Endodermal cell (in vitro differentiated cells): Measurements from ENCODE around the gene AP1S1. TPM values are rescaled to one million over a fixed set of nuclear protein-coding genes. Genes with fewer than 3 reads are reported as not detected.
"Not testable (repeated sequence)": the region's sequence is repeated elsewhere in the genome, so short reads cannot be mapped to it uniquely, and the experiment has no call there.

Experiments used
- DNase-seq: peaks from one replicate; pipeline ENCODE4 v3.0.0-alpha.2; 2017
- H3K27ac ChIP-seq: 2 replicates; pipeline ENCODE4 v1.5.1; 2013; ENCODE audit warnings: mild to moderate bottlenecking, low read depth, low read length, moderate library complexity
- H3K27me3 ChIP-seq: 2 replicates; pipeline ENCODE4 v1.6.1; 2013; ENCODE audit warnings: mild to moderate bottlenecking, low read length, moderate library complexity; ENCODE audit not compliant: insufficient read depth, control insufficient read depth, poor library complexity, severe bottlenecking
- H3K36me3 ChIP-seq: 2 replicates; pipeline ENCODE4 v1.7.0; 2013; ENCODE audit warnings: mild to moderate bottlenecking, low read length, moderate library complexity; ENCODE audit not compliant: control insufficient read depth, insufficient read depth
- H3K4me1 ChIP-seq: one replicate; pipeline ENCODE4 v1.7.0; 2013; ENCODE audit warnings: low read length; ENCODE audit not compliant: control insufficient read depth, insufficient read depth
- H3K4me3 ChIP-seq: 2 replicates; pipeline ENCODE4 v1.5.1; 2013; ENCODE audit warnings: mild to moderate bottlenecking, low read length, moderate library complexity
- H3K9ac ChIP-seq: 2 replicates; pipeline ENCODE4 v1.6.1; 2013; ENCODE audit warnings: mild to moderate bottlenecking, low read length, moderate library complexity; ENCODE audit not compliant: poor library complexity, severe bottlenecking; ENCODE audit errors: extremely low read depth
- H3K9me3 ChIP-seq: 2 replicates; pipeline ENCODE4 v1.6.1; 2013; ENCODE audit warnings: mild to moderate bottlenecking, low read length, moderate library complexity; ENCODE audit not compliant: control insufficient read depth
- H3K27ac Mint-ChIP-seq: 2 replicates; pipeline ENCODE4 v1.8.0; 2020; ENCODE audit warnings: mixed read lengths
- H3K27me3 Mint-ChIP-seq: 2 replicates; pipeline ENCODE4 v1.8.0; 2021; ENCODE audit warnings: mild to moderate bottlenecking, mixed read lengths; ENCODE audit not compliant: insufficient read depth
- H3K36me3 Mint-ChIP-seq: 2 replicates; pipeline ENCODE4 v1.8.0; 2020; ENCODE audit warnings: low read depth, mixed read lengths
- H3K4me1 Mint-ChIP-seq: 2 replicates; pipeline ENCODE4 v1.8.0; 2020; ENCODE audit warnings: mixed read lengths
- H3K4me3 Mint-ChIP-seq: 2 replicates; pipeline ENCODE4 v1.8.0; 2020; ENCODE audit warnings: mild to moderate bottlenecking, moderate library complexity, mixed read lengths
- H3K9me3 Mint-ChIP-seq: 2 replicates; pipeline ENCODE4 v1.8.0; 2020; ENCODE audit warnings: mild to moderate bottlenecking, mixed read lengths
- WGBS, 2 experiments: methylation state at CpG; one replicate each; pipeline versions ENCODE4 v1.1.5 to v1.1.7; 2013; ENCODE audit warnings: missing lambda C conversion rate in 2 of 2, mixed read lengths in 1 of 2; ENCODE audit not compliant: insufficient coverage in 1 of 2, insufficient read length in 1 of 2; 5-methylcytosine and 5-hydroxymethylcytosine counted together
- total RNA-seq, 2 donors: library from RNA; stranded (reverse); fragmentation: NEBNext Ultra II Directional in 1 of 2; extraction: Animal tissue kit (Norgen Biotek cat#: 25700) in 1 of 2; gene quantifications; 2 replicates in 1 of 2; 3 replicates in 1 of 2; pipeline ENCODE4 v1.2.1, GENCODE V29; 2021
- TF ChIP-seq, protein P1 (sequence below): fragments of 200-600 bp; sonication (generic); conservative IDR thresholded peaks from 2 replicates; pipeline ENCODE4 v1.5.0; 2021; ENCODE audit warnings: antibody characterized with exemption, mild to moderate bottlenecking

Gene AP1S1
- total RNA-seq, 2 donors from 2014 or later = 43.8 to 50.2 TPM

GRCh38 chr7:101128040-101128834 lies 26.0 kb upstream of the AP1S1 start:
- Mint-ChIP-seq H3K4me3 (no peak overlapping the region), H3K4me1 (peaks cover 28% of the 10 kb centered on the region), H3K27me3 (peaks cover 10% of the 10 kb centered on the region), H3K36me3 (no peaks in the 10 kb centered on the region), H3K27ac (no peak overlapping the region), H3K9me3 (peaks cover 10% of the 10 kb centered on the region)
- TF ChIP-seq, protein P1, sequence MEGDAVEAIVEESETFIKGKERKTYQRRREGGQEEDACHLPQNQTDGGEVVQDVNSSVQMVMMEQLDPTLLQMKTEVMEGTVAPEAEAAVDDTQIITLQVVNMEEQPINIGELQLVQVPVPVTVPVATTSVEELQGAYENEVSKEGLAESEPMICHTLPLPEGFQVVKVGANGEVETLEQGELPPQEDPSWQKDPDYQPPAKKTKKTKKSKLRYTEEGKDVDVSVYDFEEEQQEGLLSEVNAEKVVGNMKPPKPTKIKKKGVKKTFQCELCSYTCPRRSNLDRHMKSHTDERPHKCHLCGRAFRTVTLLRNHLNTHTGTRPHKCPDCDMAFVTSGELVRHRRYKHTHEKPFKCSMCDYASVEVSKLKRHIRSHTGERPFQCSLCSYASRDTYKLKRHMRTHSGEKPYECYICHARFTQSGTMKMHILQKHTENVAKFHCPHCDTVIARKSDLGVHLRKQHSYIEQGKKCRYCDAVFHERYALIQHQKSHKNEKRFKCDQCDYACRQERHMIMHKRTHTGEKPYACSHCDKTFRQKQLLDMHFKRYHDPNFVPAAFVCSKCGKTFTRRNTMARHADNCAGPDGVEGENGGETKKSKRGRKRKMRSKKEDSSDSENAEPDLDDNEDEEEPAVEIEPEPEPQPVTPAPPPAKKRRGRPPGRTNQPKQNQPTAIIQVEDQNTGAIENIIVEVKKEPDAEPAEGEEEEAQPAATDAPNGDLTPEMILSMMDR = no peak
- no peaks in the 10 kb centered on the region for H3K9me3 ChIP-seq
- H3K4me3 ChIP-seq = no peak overlapping the region
- H3K4me1 ChIP-seq = no peaks in the 10 kb centered on the region
- WGBS, 2 experiments = 86 to 95% methylated on average over 11 to 14 of the region's 14 CpGs
- no peak overlapping the region for H3K27ac ChIP-seq
- no peak overlapping the region for H3K9ac ChIP-seq
- H3K36me3 ChIP-seq = no peaks in the 10 kb centered on the region
- no peaks in the 10 kb centered on the region for H3K27me3 ChIP-seq
- DNase-seq = no peak

DNA sequence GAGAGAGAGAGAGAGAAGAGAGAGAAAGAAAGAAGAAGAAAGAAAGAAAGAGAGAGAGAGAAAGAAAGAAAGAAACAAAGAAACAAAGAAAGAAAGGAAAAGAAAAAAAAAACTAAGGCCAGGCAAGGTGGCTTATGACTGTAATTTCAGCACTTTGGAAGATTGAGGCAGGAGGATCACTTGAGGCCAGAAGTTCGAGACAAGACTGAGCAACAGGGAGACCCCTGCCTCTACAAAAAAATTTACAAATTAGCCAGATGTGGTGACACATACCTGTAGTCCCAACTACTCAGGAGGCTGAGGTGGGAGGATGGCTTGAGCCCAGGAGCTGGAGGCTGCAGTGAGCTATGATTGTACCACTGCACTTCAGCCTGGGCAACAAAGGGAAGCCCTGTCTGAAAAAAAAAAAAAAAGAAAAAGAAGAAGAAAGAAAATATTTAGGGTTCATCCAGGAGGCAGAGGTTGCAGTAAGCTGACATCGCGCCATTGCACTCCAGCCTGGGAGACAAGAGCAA lies 24.6 kb upstream of the AP1S1 start:
- Histone ChIP-seq H3K4me1 (no peaks in the 10 kb centered on the region), H3K9me3 (no peaks in the 10 kb centered on the region), H3K36me3 (no peaks in the 10 kb centered on the region), H3K9ac (no peak overlapping the region), H3K27me3 (no peaks in the 10 kb centered on the region), H3K4me3 (no peak overlapping the region), H3K27ac (no peak overlapping the region)
- TF ChIP-seq, protein P1 = no peak
- no peak for DNase-seq
- Mint-ChIP-seq H3K27me3 (peaks cover 14% of the 10 kb centered on the region), H3K36me3 (no peaks in the 10 kb centered on the region), H3K27ac (no peak overlapping the region), H3K4me1 (peaks cover 34% of the 10 kb centered on the region), H3K9me3 (peaks cover 10% of the 10 kb centered on the region), H3K4me3 (no peak overlapping the region)
- 95 to 100% methylated on average over 1 to 3 of the region's 3 CpGs for WGBS, 2 experiments

DNA sequence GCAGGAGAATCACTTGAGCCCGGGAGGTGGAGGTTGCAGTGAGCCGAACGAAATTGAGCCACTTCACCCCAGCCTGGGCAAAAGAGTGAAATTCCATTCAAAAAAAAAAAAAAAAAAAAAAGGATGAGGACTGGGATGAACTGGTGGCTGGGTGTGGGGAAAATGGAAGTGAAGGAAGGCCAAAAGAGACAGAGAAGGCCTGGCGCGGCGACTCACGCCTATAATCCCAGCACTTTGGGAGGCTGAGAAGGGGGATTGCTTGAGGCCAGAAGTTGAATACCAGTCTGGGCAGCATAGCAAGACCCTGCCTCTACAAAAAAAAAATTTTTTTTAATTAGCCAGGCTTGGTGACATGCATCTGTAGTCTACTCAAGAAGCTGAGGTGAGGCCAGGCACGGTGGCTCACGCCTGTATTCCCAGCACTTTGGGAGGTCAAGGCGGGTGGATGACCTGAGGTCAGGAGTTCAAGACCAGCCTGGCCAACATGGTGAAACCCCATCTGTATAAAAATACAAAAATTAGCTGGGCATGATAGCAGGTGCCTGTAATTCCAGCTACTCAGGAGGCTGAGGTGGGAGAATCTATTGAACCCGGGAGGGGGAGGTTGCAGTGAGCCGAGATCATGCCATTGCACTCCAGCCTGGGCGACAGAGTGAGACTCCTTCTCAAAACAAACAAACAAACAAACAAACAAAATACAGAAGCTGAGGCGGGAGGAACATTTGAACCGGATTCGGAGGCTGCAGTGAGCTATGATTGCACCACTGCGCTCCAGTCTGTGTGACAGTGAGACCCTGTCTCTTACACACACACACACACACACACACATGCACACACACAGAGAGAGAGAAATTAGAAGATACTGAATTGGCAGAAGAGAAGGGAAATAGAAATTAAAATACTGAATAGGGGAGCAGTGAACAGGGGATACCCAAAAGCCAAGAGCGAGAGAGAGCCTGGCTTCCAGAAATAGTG lies 21.4 kb upstream of the AP1S1 start:
- H3K4me1 Mint-ChIP-seq = peaks cover 13% of the 10 kb centered on the region
- WGBS, 2 experiments = 90 to 94% methylated on average over 14 to 18 of the region's 18 CpGs
- not testable (repeated sequence) for H3K4me1 ChIP-seq

More for the DNA sequence above, 21.4 kb upstream of the AP1S1 start:
- not testable (repeated sequence) for DNase-seq, H3K4me3 Mint-ChIP-seq, H3K4me3 ChIP-seq, H3K9me3 ChIP-seq, H3K9me3 Mint-ChIP-seq, H3K27ac Mint-ChIP-seq, H3K36me3 ChIP-seq, H3K36me3 Mint-ChIP-seq, H3K27ac ChIP-seq, H3K9ac ChIP-seq, H3K27me3 ChIP-seq
- H3K27me3 Mint-ChIP-seq = peaks cover 18% of the 10 kb centered on the region
